Measurements from ENCODE around the gene PIK3CB.

- TF ChIP-seq CTCF (IDR thresholded peaks at IDR 0.05) (no peak), POLR2A (IDR thresholded peaks at IDR 0.05) (no peak)
Observed at GRCh38 chr3:138776961-138777360, 57.8 kb downstream of the PIK3CB start.

Data from thyroid gland (tissue), 4 donors.